Activated CD8-positive, alpha-beta T cell treated with anti-CD3 and anti-CD28 coated beads, Interleukin-2, amount 10 ng/mL, durations not matched to agents 7 days and 5 days (primary cell): ENCODE results near the gene FMNL1. TPM values are rescaled to one million over a fixed set of nuclear protein-coding genes. Genes with fewer than 3 reads are reported as not detected.

ENCODE experiments used
- ATAC-seq: fragments of 150-1000 bp; cut with Tn5 transposase; one replicate; pipeline ENCODE4 v1.10.0; 2021; ENCODE audit warnings: moderate library complexity
- CTCF ChIA-PET: fragments of 350-600 bp; sonication (Branson Sonifier 250); formaldehyde crosslinking; loops from one replicate; lab custom pipeline; 2021; ENCODE audit warnings: antibody characterized with exemption; lab: Charles Lee
- POLR2A ChIA-PET: fragments of 350-600 bp; sonication (Branson Sonifier 250); formaldehyde crosslinking; loops from one replicate; lab custom pipeline; 2021; ENCODE audit warnings: antibody characterized with exemption; lab: Charles Lee
- DNase-seq: peaks from one replicate; pipeline ENCODE4 v3.0.0-alpha.2; 2020
- H3K27ac Mint-ChIP-seq: one replicate; pipeline ENCODE4 v1.8.0; 2021; ENCODE audit warnings: mild to moderate bottlenecking, mixed read lengths
- H3K27me3 Mint-ChIP-seq: one replicate; pipeline ENCODE4 v1.8.0; 2021; ENCODE audit warnings: low read depth, mixed read lengths
- H3K36me3 Mint-ChIP-seq: one replicate; pipeline ENCODE4 v1.8.0; 2021; ENCODE audit warnings: low read depth, mixed read lengths
- H3K4me1 Mint-ChIP-seq: one replicate; pipeline ENCODE4 v1.8.0; 2021; ENCODE audit warnings: low read depth, mixed read lengths
- H3K4me3 Mint-ChIP-seq: one replicate; pipeline ENCODE4 v1.8.0; 2021; ENCODE audit warnings: mild to moderate bottlenecking, mixed read lengths
- H3K9me3 Mint-ChIP-seq: one replicate; pipeline ENCODE4 v1.8.0; 2022; ENCODE audit warnings: mixed read lengths; ENCODE audit not compliant: insufficient read depth
- total RNA-seq, 2 experiments: library from RNA; stranded (reverse); gene quantifications; one replicate each; pipeline ENCODE4 v1.2.3, GENCODE V29; 2021

FMNL1 gene
- total RNA-seq, 2 experiments from 2014 or later, result 375 to 395 TPM

DNA sequence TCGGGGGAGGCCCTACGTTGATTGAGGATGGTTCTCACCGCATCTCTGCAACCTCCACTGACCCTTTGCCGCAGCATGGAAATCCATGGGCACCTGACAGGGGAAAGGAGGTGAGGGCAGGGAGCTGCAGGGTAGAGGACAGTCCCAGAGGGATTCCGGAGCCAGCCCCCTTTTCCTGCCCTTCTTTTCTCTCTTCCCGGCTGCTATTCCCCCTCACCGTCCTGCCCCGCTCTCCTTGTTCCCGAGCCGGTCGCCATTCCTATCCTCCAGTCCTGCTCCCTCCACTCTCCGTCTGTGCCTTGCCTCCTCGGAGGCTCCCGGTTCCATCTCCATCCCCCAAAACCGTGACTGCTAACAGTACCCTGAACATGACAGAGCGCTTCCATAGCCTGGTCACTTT is 35.4 kb downstream of the FMNL1 start:
- POLR2A ChIA-PET, result interaction anchor here (2.7 kb wide), 1 partner anchor 9 kb away, joined by 20 read pairs; no protein-coding TSS in a partner anchor
- ATAC-seq (no peak), DNase-seq (no peak)
- CTCF ChIA-PET, result interaction anchor here (1.1 to 9.2 kb wide), 7 partner anchors 9 to 122 kb away, joined by 4 to 55 read pairs (median 11); partner anchors contain the start of gene ACBD4
- Mint-ChIP-seq H3K27ac (no peak overlapping the region), H3K36me3 (peaks cover 7% of the 10 kb centered on the region), H3K4me1 (peaks cover 66% of the 10 kb centered on the region), H3K9me3 (no peaks in the 10 kb centered on the region), H3K4me3 (no peak overlapping the region), H3K27me3 (no peaks in the 10 kb centered on the region)

DNA sequence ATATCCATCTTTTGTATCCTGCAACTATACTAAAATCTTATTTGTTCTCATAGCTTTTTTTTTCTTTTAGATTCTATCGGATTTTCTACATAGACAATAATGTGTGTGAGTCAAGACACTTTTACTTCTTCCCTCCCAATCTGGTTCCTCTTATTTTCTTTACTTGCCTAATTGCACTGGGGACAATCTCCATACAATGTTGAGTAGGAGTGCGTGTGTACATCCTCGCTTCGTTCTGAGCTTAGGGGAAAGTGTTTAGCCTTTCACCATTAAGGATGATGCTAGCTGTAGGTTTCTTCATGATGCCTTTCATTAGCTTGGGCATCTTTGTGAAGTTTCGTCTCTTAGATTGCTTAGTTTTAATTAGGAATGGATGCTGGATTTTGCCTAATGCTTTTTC is 37.3 kb downstream of the FMNL1 start:
- Mint-ChIP-seq H3K36me3 (peaks cover 9% of the 10 kb centered on the region), H3K9me3 (no peaks in the 10 kb centered on the region), H3K27me3 (no peaks in the 10 kb centered on the region), H3K27ac (no peak overlapping the region), H3K4me1 (peaks cover 62% of the 10 kb centered on the region), H3K4me3 (no peak overlapping the region)
- no peak for DNase-seq
- POLR2A ChIA-PET, result interaction anchor here (1.0 to 2.0 kb wide), 3 partner anchors 10 to 41 kb away, joined by 3 to 13 read pairs (median 3); no protein-coding TSS in a partner anchor
- CTCF ChIA-PET, result interaction anchor here (0.9 to 9.2 kb wide), 8 partner anchors 12 to 126 kb away, joined by 4 to 55 read pairs (median 6); partner anchors contain the start of gene ACBD4
- ATAC-seq, result no peak

- peaks cover 49% of the 10 kb centered on the region for H3K4me1 Mint-ChIP-seq
- no peaks in the 10 kb centered on the region for H3K27me3 Mint-ChIP-seq
- peaks cover 17% of the 10 kb centered on the region for H3K36me3 Mint-ChIP-seq
- H3K9me3 Mint-ChIP-seq, result no peaks in the 10 kb centered on the region
- H3K4me3 Mint-ChIP-seq, result peak overlapping the region; percentile 24
- ATAC-seq (no peak), DNase-seq (no peak)
- peak overlapping the region; percentile 61 for H3K27ac Mint-ChIP-seq
- ChIA-PET CTCF (interaction anchor here (1.3 to 2.7 kb wide), 3 partner anchors 13 to 41 kb away, joined by 3 to 14 read pairs (median 6); no protein-coding TSS in a partner anchor), POLR2A (no interaction called here)
Measured at GRCh38 chr17:45260204-45260783, 38.6 kb downstream of the FMNL1 start.

GRCh38 chr17:45261577-45262515 is 40.2 kb downstream of the FMNL1 start, which contains the start of gene SPATA32:
TSS of gene SPATA32 (minus strand) at chr17:45262094. CDS start at chr17:45262016, 78 bp downstream.
- H3K36me3 Mint-ChIP-seq, result peaks cover 23% of the 10 kb centered on the region

DNA sequence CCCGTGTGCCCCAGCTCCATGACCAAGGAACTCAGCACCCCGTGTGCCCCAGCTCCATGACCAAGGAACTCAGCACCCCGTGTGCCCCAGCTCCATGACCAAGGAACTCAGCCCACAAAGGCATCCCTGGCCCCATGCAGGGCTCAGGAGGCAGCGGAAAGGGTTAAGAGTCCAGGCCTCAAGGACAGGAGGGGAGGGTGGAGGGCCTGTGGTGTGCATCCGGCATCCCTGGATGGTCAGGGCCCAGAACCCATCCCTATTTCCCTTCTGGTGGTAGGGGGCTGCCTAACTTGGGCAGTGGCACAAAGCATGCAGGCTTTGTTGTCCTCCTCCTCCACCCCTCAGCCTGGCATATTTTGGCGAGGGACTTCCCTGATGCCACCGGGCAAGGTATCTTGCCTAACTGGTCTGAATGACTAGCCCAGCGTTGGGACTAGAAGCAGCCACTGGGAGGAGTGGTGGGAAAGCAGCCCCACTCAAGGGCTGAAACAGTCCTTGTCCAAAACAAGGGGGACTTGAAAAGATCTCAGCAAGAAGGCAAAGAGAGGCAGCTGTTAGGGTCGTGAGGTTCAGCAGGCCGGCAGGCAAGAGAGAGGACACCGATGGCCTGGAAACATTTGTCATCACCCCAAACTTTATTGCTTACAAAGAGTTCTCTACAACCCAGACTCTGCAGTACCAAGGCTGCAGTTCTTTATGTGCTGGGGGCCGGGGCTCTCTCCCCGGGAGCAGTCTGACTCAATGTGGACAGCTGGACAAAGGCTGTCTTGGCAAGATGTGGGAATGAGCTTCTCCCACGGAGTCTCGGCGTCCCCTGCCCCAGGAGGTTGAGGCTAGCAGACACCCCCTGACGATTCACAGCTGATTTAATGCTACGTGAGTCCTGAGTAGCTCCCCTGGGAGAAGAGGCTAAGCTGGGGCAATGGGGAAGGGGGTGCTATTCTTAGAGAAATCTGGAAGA is 41.1 kb downstream of the FMNL1 start:
- Mint-ChIP-seq H3K36me3 (peaks cover 31% of the 10 kb centered on the region), H3K27ac (peak overlapping the region; percentile 91), H3K27me3 (no peaks in the 10 kb centered on the region), H3K4me3 (peak overlapping the region; percentile 80), H3K9me3 (no peaks in the 10 kb centered on the region), H3K4me1 (peaks cover 33% of the 10 kb centered on the region)
- CTCF ChIA-PET, result interaction anchor here (1.2 to 1.4 kb wide), 2 partner anchors 44 to 127 kb away, joined by 6 to 10 read pairs; partner anchors contain the start of gene ACBD4
- ATAC-seq (no peak), DNase-seq (no peak)
- POLR2A ChIA-PET, result interaction anchor here (0.6 to 4.6 kb wide), 7 partner anchors 14 to 528 kb away, joined by 3 to 21 read pairs (median 4); partner anchors contain the start of genes HEXIM2 and MAP3K14

More at GRCh38 chr17:45261577-45262515, 40.2 kb downstream of the FMNL1 start, which contains the start of gene SPATA32:
- peak; percentile 88 for ATAC-seq
- no peaks in the 10 kb centered on the region for H3K9me3 Mint-ChIP-seq
- POLR2A ChIA-PET, result interaction anchor here (0.6 to 4.6 kb wide), 3 partner anchors 13 to 84 kb away, joined by 4 to 21 read pairs (median 6); partner anchors contain the start of gene MAP3K14
- peak within 1 kb of the TSS; percentile 80 for H3K4me3 Mint-ChIP-seq
- CTCF ChIA-PET, result interaction anchor here (1.3 to 1.4 kb wide), 2 partner anchors 42 to 126 kb away, joined by 3 to 6 read pairs; partner anchors contain the start of gene ACBD4
- H3K27me3 Mint-ChIP-seq, result no peaks in the 10 kb centered on the region
- peak within 1 kb of the TSS; percentile 91 for H3K27ac Mint-ChIP-seq
- peak; percentile 85 for DNase-seq
- peaks cover 37% of the 10 kb centered on the region for H3K4me1 Mint-ChIP-seq

GRCh38 chr17:45263477-45263860 is 41.8 kb downstream of the FMNL1 start:
- no peaks in the 10 kb centered on the region for H3K27me3 Mint-ChIP-seq
- ChIA-PET CTCF (interaction anchor here (1.2 to 1.4 kb wide), 2 partner anchors 44 to 128 kb away, joined by 6 to 10 read pairs; partner anchors contain the start of gene ACBD4), POLR2A (interaction anchor here (0.6 to 4.6 kb wide), 7 partner anchors 15 to 528 kb away, joined by 3 to 21 read pairs (median 4); partner anchors contain the start of genes HEXIM2 and MAP3K14)
- no peak for DNase-seq
- peaks cover 35% of the 10 kb centered on the region for H3K36me3 Mint-ChIP-seq
- peaks cover 33% of the 10 kb centered on the region for H3K4me1 Mint-ChIP-seq
- H3K27ac Mint-ChIP-seq, result peak overlapping the region; percentile 91
- H3K4me3 Mint-ChIP-seq, result peak overlapping the region; percentile 80
- ATAC-seq, result no peak
- no peaks in the 10 kb centered on the region for H3K9me3 Mint-ChIP-seq

GRCh38 chr17:45264430-45264829 is 42.7 kb downstream of the FMNL1 start:
- Mint-ChIP-seq H3K27me3 (no peaks in the 10 kb centered on the region), H3K27ac (no peak overlapping the region)

GRCh38 chr17:45264988-45265387 is 43.3 kb downstream of the FMNL1 start:
- H3K27ac Mint-ChIP-seq, result no peak overlapping the region
- peaks cover 33% of the 10 kb centered on the region for H3K4me1 Mint-ChIP-seq
- no peaks in the 10 kb centered on the region for H3K27me3 Mint-ChIP-seq
- ChIA-PET CTCF (interaction anchor here (0.9 to 2.5 kb wide), 8 partner anchors 12 to 129 kb away, joined by 3 to 12 read pairs (median 5); partner anchors contain the start of gene ACBD4), POLR2A (interaction anchor here (4.6 kb wide), 1 partner anchor 16 kb away, joined by 21 read pairs; no protein-coding TSS in a partner anchor)
- H3K4me3 Mint-ChIP-seq, result no peak overlapping the region
- ATAC-seq (no peak), DNase-seq (no peak)
- peaks cover 46% of the 10 kb centered on the region for H3K36me3 Mint-ChIP-seq
- H3K9me3 Mint-ChIP-seq, result no peaks in the 10 kb centered on the region

More at GRCh38 chr17:45264430-45264829, 42.7 kb downstream of the FMNL1 start:
- CTCF ChIA-PET, result interaction anchor here (0.6 to 2.5 kb wide), 4 partner anchors 13 to 129 kb away, joined by 3 to 12 read pairs (median 3); partner anchors contain the start of gene ACBD4
- DNase-seq (no peak), ATAC-seq (no peak)
- Mint-ChIP-seq H3K36me3 (peaks cover 41% of the 10 kb centered on the region), H3K4me3 (no peak overlapping the region), H3K4me1 (peaks cover 33% of the 10 kb centered on the region), H3K9me3 (no peaks in the 10 kb centered on the region)
- POLR2A ChIA-PET, result interaction anchor here (4.6 kb wide), 1 partner anchor 16 kb away, joined by 21 read pairs; no protein-coding TSS in a partner anchor

DNA sequence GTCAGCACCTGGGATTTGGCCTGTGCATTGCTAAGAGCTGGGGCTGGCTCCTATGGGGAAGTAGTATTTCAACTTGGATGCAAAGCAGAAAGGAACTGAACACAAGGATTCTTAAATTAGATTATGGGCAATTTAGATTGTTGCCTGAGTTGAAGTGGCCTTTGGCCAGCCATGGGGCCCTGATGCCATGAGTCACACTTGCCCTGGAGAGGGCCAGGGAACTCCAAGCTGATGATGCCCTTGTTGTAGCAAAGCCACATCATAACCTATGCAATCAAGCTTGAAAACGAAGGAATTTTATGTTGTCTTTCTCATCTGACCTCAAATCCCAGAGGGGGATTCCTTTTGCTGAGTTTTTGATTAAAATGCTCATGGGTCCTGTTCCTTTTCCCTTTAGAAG is 44.1 kb downstream of the FMNL1 start:
- ChIA-PET CTCF (interaction anchor here (0.7 to 2.5 kb wide), 10 partner anchors 11 to 130 kb away, joined by 3 to 12 read pairs (median 4); partner anchors contain the start of genes ACBD4 and MAP3K14), POLR2A (interaction anchor here (0.6 to 4.6 kb wide), 5 partner anchors 17 to 118 kb away, joined by 3 to 21 read pairs (median 3); no protein-coding TSS in a partner anchor)
- Mint-ChIP-seq H3K27me3 (no peaks in the 10 kb centered on the region), H3K4me3 (no peak overlapping the region), H3K9me3 (no peaks in the 10 kb centered on the region), H3K4me1 (peaks cover 25% of the 10 kb centered on the region), H3K36me3 (peaks cover 51% of the 10 kb centered on the region), H3K27ac (no peak overlapping the region)
- ATAC-seq (no peak), DNase-seq (no peak)
